Measurements from ENCODE around the gene TMEM116.

DNA sequence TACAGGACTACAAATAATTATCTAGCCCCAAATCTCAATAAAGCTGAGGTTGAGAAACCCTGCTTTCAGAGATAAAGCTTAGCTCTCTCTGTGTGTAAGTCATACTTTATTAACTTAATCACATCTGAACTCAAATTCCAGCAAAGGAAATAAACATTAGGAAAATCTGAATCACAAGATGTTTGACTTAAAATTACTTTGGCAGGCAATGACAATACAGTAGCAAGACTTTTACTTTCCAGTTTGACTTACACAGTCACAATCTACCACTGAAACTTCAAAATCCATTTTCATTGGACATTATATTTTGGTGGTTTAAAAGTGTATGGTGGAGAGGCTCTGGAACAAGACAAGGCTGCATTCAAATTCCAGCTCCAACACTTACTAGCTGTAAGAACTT, 11.4 kb downstream of the TMEM116 start:
- TF ChIP-seq, protein P1, sequence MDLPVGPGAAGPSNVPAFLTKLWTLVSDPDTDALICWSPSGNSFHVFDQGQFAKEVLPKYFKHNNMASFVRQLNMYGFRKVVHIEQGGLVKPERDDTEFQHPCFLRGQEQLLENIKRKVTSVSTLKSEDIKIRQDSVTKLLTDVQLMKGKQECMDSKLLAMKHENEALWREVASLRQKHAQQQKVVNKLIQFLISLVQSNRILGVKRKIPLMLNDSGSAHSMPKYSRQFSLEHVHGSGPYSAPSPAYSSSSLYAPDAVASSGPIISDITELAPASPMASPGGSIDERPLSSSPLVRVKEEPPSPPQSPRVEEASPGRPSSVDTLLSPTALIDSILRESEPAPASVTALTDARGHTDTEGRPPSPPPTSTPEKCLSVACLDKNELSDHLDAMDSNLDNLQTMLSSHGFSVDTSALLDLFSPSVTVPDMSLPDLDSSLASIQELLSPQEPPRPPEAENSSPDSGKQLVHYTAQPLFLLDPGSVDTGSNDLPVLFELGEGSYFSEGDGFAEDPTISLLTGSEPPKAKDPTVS (IDR thresholded peaks at IDR 0.05; ENCODE audit: low read depth, low read length): no peak
- TF ChIP-seq E4F1 (IDR thresholded peaks at IDR 0.05; ENCODE audit: borderline replicate concordance, partially characterized antibody) (no peak), CBX3 (IDR thresholded peaks at IDR 0.05; ENCODE audit: borderline replicate concordance, low read depth) (no peak)

Measured in GM12878 (cell line).